Ishikawa (cell line): Measurements from ENCODE around the gene MBNL1.

Experiments used
- EGR1 ChIP-seq: IDR thresholded peaks from 2 replicates; pipeline ENCODE4 v1.6.1; 2012
- EP300 ChIP-seq: IDR thresholded peaks from 2 replicates; pipeline ENCODE4 v1.6.1; 2012; ENCODE audit warnings: borderline replicate concordance
- TEAD4 ChIP-seq: IDR thresholded peaks from 2 replicates; pipeline ENCODE4 v1.6.1; 2012
- TF ChIP-seq, protein P1 (sequence below): IDR thresholded peaks from 2 replicates; pipeline ENCODE4 v1.6.1; 2012; ENCODE audit warnings: low read depth, mild to moderate bottlenecking

DNA sequence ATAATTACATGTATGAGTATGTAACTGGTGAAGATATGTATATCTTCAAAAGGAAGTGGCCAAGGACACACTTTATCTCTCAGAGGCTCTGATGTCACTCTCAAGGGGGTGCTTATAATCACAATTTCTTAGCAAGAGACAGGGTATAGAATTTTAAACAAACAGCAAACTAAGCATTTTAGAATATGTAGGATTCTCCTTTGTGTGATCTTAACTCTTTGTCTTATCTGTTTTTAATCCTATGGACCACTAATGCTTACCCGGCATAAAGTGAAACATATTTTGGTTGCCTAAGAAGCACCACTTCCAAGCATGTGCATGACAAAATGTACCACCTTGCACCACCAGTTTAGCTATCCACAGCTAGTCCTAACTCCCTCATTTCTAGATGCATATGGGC lies 8.2 kb upstream of the MBNL1 start:
- TF ChIP-seq EGR1 = no peak
- TF ChIP-seq TEAD4 = no peak
- no peak for TF ChIP-seq EP300
- TF ChIP-seq, protein P1, sequence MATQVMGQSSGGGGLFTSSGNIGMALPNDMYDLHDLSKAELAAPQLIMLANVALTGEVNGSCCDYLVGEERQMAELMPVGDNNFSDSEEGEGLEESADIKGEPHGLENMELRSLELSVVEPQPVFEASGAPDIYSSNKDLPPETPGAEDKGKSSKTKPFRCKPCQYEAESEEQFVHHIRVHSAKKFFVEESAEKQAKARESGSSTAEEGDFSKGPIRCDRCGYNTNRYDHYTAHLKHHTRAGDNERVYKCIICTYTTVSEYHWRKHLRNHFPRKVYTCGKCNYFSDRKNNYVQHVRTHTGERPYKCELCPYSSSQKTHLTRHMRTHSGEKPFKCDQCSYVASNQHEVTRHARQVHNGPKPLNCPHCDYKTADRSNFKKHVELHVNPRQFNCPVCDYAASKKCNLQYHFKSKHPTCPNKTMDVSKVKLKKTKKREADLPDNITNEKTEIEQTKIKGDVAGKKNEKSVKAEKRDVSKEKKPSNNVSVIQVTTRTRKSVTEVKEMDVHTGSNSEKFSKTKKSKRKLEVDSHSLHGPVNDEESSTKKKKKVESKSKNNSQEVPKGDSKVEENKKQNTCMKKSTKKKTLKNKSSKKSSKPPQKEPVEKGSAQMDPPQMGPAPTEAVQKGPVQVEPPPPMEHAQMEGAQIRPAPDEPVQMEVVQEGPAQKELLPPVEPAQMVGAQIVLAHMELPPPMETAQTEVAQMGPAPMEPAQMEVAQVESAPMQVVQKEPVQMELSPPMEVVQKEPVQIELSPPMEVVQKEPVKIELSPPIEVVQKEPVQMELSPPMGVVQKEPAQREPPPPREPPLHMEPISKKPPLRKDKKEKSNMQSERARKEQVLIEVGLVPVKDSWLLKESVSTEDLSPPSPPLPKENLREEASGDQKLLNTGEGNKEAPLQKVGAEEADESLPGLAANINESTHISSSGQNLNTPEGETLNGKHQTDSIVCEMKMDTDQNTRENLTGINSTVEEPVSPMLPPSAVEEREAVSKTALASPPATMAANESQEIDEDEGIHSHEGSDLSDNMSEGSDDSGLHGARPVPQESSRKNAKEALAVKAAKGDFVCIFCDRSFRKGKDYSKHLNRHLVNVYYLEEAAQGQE = no peak
